ENCODE results near the gene UNC5CL. TPM values are rescaled to one million over a fixed set of nuclear protein-coding genes. Genes with fewer than 3 reads are reported as not detected.

The UNC5CL gene
- total RNA-seq, result 0.12 TPM in 1 of 2 replicates, not detected in the other

DNA sequence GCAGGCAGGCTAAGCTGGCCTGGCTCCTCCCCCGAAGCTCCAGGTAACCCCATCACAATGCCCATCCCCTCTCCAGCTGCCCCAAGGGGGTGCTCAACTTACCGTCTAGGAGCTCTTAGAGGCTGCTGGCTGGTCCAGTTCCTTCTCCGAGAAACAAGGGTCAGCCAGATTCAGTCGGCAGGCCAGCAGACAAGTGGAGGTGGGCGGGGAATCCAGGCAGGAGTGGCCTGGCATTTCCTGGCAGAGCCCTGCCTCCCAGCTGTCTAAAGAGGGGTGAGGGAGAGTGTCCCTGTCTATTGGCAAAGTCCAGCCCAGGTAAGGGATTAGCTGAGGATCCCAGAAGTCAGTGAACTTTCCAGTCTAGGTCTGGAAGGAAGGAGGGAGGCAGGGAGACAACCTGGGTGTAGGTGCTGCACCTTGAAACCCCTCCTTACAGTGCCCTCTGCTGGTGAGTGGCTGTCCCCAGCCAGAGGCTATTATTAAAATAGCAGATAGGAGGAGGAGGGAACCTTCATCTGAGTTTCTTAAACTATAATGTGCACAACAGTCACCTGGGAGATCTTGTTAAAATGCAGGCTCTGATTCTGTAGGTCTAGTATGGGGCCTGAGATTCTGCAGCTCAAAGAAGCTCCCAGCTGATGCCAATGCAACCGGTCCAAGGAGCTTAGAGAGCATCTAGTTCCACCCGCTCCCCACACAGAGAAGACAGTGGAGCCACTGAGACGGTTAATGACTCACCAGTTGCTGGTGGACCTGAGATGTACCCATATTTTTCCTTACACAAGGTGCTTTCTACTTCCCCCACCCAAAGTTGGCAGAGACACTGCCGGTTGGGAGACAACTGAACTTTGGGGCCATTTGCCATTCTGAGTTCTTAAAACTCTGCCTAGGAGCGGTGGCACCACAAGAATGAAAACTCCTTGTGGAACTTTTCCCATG, at the start of gene UNC5CL:
UNC5CL (minus strand) TSS at position 162 of the 939 bp plus-strand sequence. CDS start 4,147 bp downstream, outside the sequence.

GRCh38 chr6:41072836-41073202, 33.8 kb upstream of the UNC5CL start, which contains the start of gene NFYA:
NFYA (plus strand) TSS chr6:41072974; CDS start chr6:41079090, 6,116 bp downstream.

GRCh38 chr6:41071923-41072835, 33.2 kb upstream of the UNC5CL start, which contains the start of gene OARD1:
OARD1 (minus strand) TSS chr6:41072356; CDS start chr6:41071634, 722 bp downstream.

GRCh38 chr6:41053041-41053440, 14.0 kb upstream of the UNC5CL start, which contains the start of gene APOBEC2:
APOBEC2 (plus strand) TSS chr6:41053202; CDS start chr6:41053348, 146 bp downstream.

GRCh38 chr6:41042226-41043055, 3.4 kb upstream of the UNC5CL start, which contains the start of gene TSPO2:
TSPO2 (plus strand) TSS chr6:41042467; CDS start chr6:41042986, 519 bp downstream.

Other genes with a start within 250 kb of the UNC5CL start
- not detected in 2 replicates for gene TSPO2, start 3.2 kb upstream of the UNC5CL start, total RNA-seq
- 0.09 TPM in 1 of 2 replicates, not detected in the other for gene APOBEC2, start 14.0 kb upstream of the UNC5CL start, total RNA-seq
- gene OARD1, start 33.1 kb upstream of the UNC5CL start, total RNA-seq, result 9.5 and 12.6 TPM in 2 replicates
- 6.0 and 7.7 TPM in 2 replicates for gene NFYA, start 33.8 kb upstream of the UNC5CL start, total RNA-seq
- gene TREML1, start 115.1 kb upstream of the UNC5CL start, total RNA-seq, result not detected in 2 replicates
- not detected in 2 replicates for gene TREM2, start 123.9 kb upstream of the UNC5CL start, total RNA-seq
- not detected in 2 replicates for gene TREML2, start 161.9 kb upstream of the UNC5CL start, total RNA-seq
- not detected in 2 replicates for gene TREML4, start 189.1 kb upstream of the UNC5CL start, total RNA-seq
- gene TREM1, start 247.5 kb upstream of the UNC5CL start, total RNA-seq, result not detected in 2 replicates